Measurements from ENCODE around the gene KRTAP20-2.

- no peak for TF ChIP-seq POLR2A (IDR thresholded peaks at IDR 0.05)
- TF ChIP-seq, protein P1, sequence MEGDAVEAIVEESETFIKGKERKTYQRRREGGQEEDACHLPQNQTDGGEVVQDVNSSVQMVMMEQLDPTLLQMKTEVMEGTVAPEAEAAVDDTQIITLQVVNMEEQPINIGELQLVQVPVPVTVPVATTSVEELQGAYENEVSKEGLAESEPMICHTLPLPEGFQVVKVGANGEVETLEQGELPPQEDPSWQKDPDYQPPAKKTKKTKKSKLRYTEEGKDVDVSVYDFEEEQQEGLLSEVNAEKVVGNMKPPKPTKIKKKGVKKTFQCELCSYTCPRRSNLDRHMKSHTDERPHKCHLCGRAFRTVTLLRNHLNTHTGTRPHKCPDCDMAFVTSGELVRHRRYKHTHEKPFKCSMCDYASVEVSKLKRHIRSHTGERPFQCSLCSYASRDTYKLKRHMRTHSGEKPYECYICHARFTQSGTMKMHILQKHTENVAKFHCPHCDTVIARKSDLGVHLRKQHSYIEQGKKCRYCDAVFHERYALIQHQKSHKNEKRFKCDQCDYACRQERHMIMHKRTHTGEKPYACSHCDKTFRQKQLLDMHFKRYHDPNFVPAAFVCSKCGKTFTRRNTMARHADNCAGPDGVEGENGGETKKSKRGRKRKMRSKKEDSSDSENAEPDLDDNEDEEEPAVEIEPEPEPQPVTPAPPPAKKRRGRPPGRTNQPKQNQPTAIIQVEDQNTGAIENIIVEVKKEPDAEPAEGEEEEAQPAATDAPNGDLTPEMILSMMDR (IDR thresholded peaks at IDR 0.05): no peak
Observed at GRCh38 chr21:30638686-30639085, 3.7 kb downstream of the KRTAP20-2 start.
